ENCODE measurements around the gene PDE9A. TPM values are rescaled to one million over a fixed set of nuclear protein-coding genes. Genes with fewer than 3 reads are reported as not detected.
A peak's percentile ranks its signal among the peaks of the same experiment; 100 is the strongest.

Gene PDE9A
- total RNA-seq, 1 experiment from 2014 or later: 31.9 TPM

DNA sequence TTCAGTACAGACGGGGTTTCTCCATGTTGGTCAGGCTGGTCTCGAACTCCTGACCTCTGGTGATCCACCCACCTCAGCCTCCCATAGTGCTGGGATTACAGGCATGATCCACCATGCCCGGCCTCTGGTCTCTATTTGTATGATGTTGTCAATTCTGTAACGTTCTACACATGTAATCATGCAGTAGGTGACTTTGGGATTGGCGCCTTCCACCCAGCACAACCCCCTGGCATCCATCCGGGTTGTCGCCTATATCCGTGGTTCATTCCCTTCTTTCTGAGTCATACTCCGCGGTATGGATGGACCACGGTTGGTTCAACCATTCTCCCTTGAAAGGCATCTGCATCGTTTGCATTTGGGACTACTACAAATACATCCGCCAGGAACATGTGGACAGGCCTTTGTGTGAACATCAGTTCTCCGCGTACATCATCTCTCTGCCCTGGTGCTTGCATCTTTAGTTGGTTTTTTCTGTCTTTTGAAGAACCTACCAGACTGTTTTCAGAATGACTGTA is 72.1 kb downstream of the PDE9A start:
- WGBS (ENCODE audit: extremely low coverage, insufficient read length, low lambda C conversion rate): no CpG with 5 or more reads among the region's 15 CpGs
- H2BK12ac ChIP-seq (ENCODE audit: insufficient read length, low read depth, low read length): no peak overlapping the region
- no peak overlapping the region for H3K14ac ChIP-seq (ENCODE audit: insufficient read depth, low read length)
- H3K27ac ChIP-seq (ENCODE audit: insufficient read length, low read depth, low read length): no peak overlapping the region
- H4K8ac ChIP-seq (replicated peaks; ENCODE audit: insufficient read length, low read depth, low read length): no peak overlapping the region
- H3K4ac ChIP-seq (ENCODE audit: low read depth, low read length): no peak overlapping the region
- no peak overlapping the region for H2BK20ac ChIP-seq (ENCODE audit: low read depth, low read length, poor library complexity, severe bottlenecking)
- H3K4me2 ChIP-seq (ENCODE audit: insufficient read depth, insufficient read length, low read length): no peak overlapping the region
- Mint-ChIP-seq H3K36me3 (ENCODE audit: insufficient read depth in 1 of 3, low read depth in 3 of 3) (peaks cover 5 to 11% (median 5%) of the 10 kb centered on the region in 3 experiments), H3K27me3 (ENCODE audit: low read depth) (no peaks in the 10 kb centered on the region), H3K9me3 (no peaks in the 10 kb centered on the region; a peak in 1 of 5 replicates), H3K4me1 (peaks cover 22 to 27% of the 10 kb centered on the region in 2 experiments), H3K27ac (peak overlapping the region in 1 of 3 experiments; percentile 68; a peak in 1 of 7 replicates), H3K4me3 (no peak overlapping the region)
- H3K23ac ChIP-seq (ENCODE audit: insufficient read length, low read depth, low read length): no peak overlapping the region
- H2AFZ ChIP-seq (ENCODE audit: low read length): no peak overlapping the region
- no peak overlapping the region for H2BK5ac ChIP-seq (ENCODE audit: insufficient read length, low read length)
- no peaks in the 10 kb centered on the region for H3K27me3 ChIP-seq (ENCODE audit: insufficient read depth, low read length)
- TF ChIP-seq, protein P1, sequence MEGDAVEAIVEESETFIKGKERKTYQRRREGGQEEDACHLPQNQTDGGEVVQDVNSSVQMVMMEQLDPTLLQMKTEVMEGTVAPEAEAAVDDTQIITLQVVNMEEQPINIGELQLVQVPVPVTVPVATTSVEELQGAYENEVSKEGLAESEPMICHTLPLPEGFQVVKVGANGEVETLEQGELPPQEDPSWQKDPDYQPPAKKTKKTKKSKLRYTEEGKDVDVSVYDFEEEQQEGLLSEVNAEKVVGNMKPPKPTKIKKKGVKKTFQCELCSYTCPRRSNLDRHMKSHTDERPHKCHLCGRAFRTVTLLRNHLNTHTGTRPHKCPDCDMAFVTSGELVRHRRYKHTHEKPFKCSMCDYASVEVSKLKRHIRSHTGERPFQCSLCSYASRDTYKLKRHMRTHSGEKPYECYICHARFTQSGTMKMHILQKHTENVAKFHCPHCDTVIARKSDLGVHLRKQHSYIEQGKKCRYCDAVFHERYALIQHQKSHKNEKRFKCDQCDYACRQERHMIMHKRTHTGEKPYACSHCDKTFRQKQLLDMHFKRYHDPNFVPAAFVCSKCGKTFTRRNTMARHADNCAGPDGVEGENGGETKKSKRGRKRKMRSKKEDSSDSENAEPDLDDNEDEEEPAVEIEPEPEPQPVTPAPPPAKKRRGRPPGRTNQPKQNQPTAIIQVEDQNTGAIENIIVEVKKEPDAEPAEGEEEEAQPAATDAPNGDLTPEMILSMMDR (conservative IDR thresholded peaks at IDR 0.05): no peak
- no peak overlapping the region for H3K56ac ChIP-seq (ENCODE audit: insufficient read length, low read depth, low read length)
- no peaks in the 10 kb centered on the region for H3K79me1 ChIP-seq (ENCODE audit: insufficient read depth, low read depth, low read length, poor library complexity, severe bottlenecking)
- no peaks in the 10 kb centered on the region for H3K79me2 ChIP-seq (ENCODE audit: insufficient read depth, low read length)
- H2BK120ac ChIP-seq (ENCODE audit: low read depth, low read length, poor library complexity, severe bottlenecking): no peak overlapping the region
- H2AK5ac ChIP-seq (ENCODE audit: insufficient read length, low read length): no peak overlapping the region
- H3T11ph ChIP-seq (ENCODE audit: low read length): no peak overlapping the region
- H3K23me2 ChIP-seq (ENCODE audit: insufficient read length, low read depth, low read length, poor library complexity, severe bottlenecking): no peaks in the 10 kb centered on the region
- no peak overlapping the region for H4K91ac ChIP-seq (ENCODE audit: insufficient read length, low read depth, low read length)
- no peaks in the 10 kb centered on the region for H3K4me1 ChIP-seq (ENCODE audit: insufficient read depth, low read length)
- no peaks in the 10 kb centered on the region for H4K20me1 ChIP-seq (ENCODE audit: control insufficient read depth, insufficient read depth, insufficient read length)
- no peak for DNase-seq
- no peaks in the 10 kb centered on the region for H3K9me3 ChIP-seq (ENCODE audit: control insufficient read depth, low read depth, low read length)
- no peak overlapping the region for H3K18ac ChIP-seq (ENCODE audit: insufficient read length, low read depth, low read length)
- H4K5ac ChIP-seq (ENCODE audit: insufficient read length, low read depth, low read length): no peak overlapping the region
- H2BK15ac ChIP-seq (ENCODE audit: low read depth, low read length): no peak overlapping the region
- H3K9ac ChIP-seq (ENCODE audit: extremely low read depth, insufficient read length, low read length): no peak overlapping the region
